ENCODE results near the gene ZFPM1. TPM values are rescaled to one million over a fixed set of nuclear protein-coding genes. Genes with fewer than 3 reads are reported as not detected.
A peak's percentile ranks its signal among the peaks of the same experiment; 100 is the strongest.

Gene ZFPM1
- total RNA-seq, 3 donors from 2014 or later (not counting 1 experiment from before 2014, with no cell fraction given): 56.3 to 71.0 (median 64.6) TPM

- peaks cover 40% of the 10 kb centered on the region for H3K36me3 ChIP-seq (ENCODE audit: control insufficient read depth, insufficient read depth, low read length)
- peaks cover 46% of the 10 kb centered on the region for H3K4me1 ChIP-seq (ENCODE audit: control insufficient read depth, insufficient read depth, low read length)
- H3K9me3 ChIP-seq (ENCODE audit: control insufficient read depth, insufficient read depth, low read length): no peaks in the 10 kb centered on the region
- Mint-ChIP-seq H3K27me3 (ENCODE audit: low read depth in 2 of 2) (no peaks in the 10 kb centered on the region), H3K9me3 (no peaks in the 10 kb centered on the region), H3K36me3 (no peaks in the 10 kb centered on the region), H3K4me1 (peaks cover 0 to 49% of the 10 kb centered on the region in 2 donors), H3K27ac (no peak overlapping the region), H3K4me3 (no peak overlapping the region)
- intact Hi-C loops (cut with micrococcal nuclease): no loop called here
- no peak for TF ChIP-seq CTCF (IDR thresholded peaks at IDR 0.05)
- WGBS (ENCODE audit: insufficient coverage): 91% methylated on average over 79 of the region's 79 CpGs
- DNase-seq (no peak), ATAC-seq (no peak)
- H3K4me3 ChIP-seq (ENCODE audit: low read length): no peak overlapping the region
- no peak overlapping the region for H3K27ac ChIP-seq (ENCODE audit: low read length)
- H3K27me3 ChIP-seq (ENCODE audit: control insufficient read depth, insufficient read depth, low read length): no peaks in the 10 kb centered on the region
These were observed 80.4 kb downstream of the ZFPM1 start for GRCh38 chr16:88533381-88533917.

- intact Hi-C loops (cut with micrococcal nuclease): no loop called here
- ATAC-seq (peak; percentile 71 to 80 (median 74)), DNase-seq (peak; percentile 55 to 87)
- Histone ChIP-seq H3K4me3 (ENCODE audit: low read length) (no peak overlapping the region), H3K36me3 (ENCODE audit: control insufficient read depth, insufficient read depth, low read length) (peaks cover 34% of the 10 kb centered on the region), H3K9me3 (ENCODE audit: control insufficient read depth, insufficient read depth, low read length) (no peaks in the 10 kb centered on the region), H3K27me3 (ENCODE audit: control insufficient read depth, insufficient read depth, low read length) (no peaks in the 10 kb centered on the region), H3K27ac (ENCODE audit: low read length) (no peak overlapping the region), H3K4me1 (ENCODE audit: control insufficient read depth, insufficient read depth, low read length) (peaks cover 51% of the 10 kb centered on the region)
- H3K9me3 Mint-ChIP-seq: no peaks in the 10 kb centered on the region
- no peak overlapping the region for H3K4me3 Mint-ChIP-seq
- peak overlapping the region in 1 of 2 donors; percentile 77 for H3K27ac Mint-ChIP-seq
- peaks cover 0 to 55% of the 10 kb centered on the region in 2 donors for H3K4me1 Mint-ChIP-seq
- TF ChIP-seq CTCF (IDR thresholded peaks at IDR 0.05): no peak
- H3K27me3 Mint-ChIP-seq (ENCODE audit: low read depth in 2 of 2): no peaks in the 10 kb centered on the region
- no peaks in the 10 kb centered on the region for H3K36me3 Mint-ChIP-seq
- 27% methylated on average over 114 of the region's 114 CpGs for WGBS (ENCODE audit: insufficient coverage)
These were observed 81.0 kb downstream of the ZFPM1 start for GRCh38 chr16:88533932-88534637.

- Mint-ChIP-seq H3K9me3 (no peaks in the 10 kb centered on the region), H3K27me3 (ENCODE audit: low read depth in 2 of 2) (no peaks in the 10 kb centered on the region), H3K36me3 (no peaks in the 10 kb centered on the region), H3K27ac (peak overlapping the region in 1 of 2 donors; percentile 77), H3K4me3 (peak overlapping the region; percentile 55), H3K4me1 (peaks cover 0 to 53% of the 10 kb centered on the region in 2 donors)
- Histone ChIP-seq H3K36me3 (ENCODE audit: control insufficient read depth, insufficient read depth, low read length) (peaks cover 29% of the 10 kb centered on the region), H3K27ac (ENCODE audit: low read length) (no peak overlapping the region), H3K9me3 (ENCODE audit: control insufficient read depth, insufficient read depth, low read length) (no peaks in the 10 kb centered on the region), H3K4me3 (ENCODE audit: low read length) (peak overlapping the region; percentile 10), H3K27me3 (ENCODE audit: control insufficient read depth, insufficient read depth, low read length) (no peaks in the 10 kb centered on the region), H3K4me1 (ENCODE audit: control insufficient read depth, insufficient read depth, low read length) (peaks cover 58% of the 10 kb centered on the region)
- ATAC-seq (peak in 1 of 3 donors; percentile 4), DNase-seq (peak in 1 of 2 donors; percentile 56)
- WGBS (ENCODE audit: insufficient coverage): 52% methylated on average over 65 of the region's 65 CpGs
- intact Hi-C loops (cut with micrococcal nuclease): no loop called here
- no peak for TF ChIP-seq CTCF (IDR thresholded peaks at IDR 0.05)
These were observed 81.6 kb downstream of the ZFPM1 start for GRCh38 chr16:88534638-88535190.

All from natural killer cell (primary cell).